SK-N-SH (cell line): Measurements from ENCODE around the gene DROSHA.

Experiments
- CTCF ChIP-seq: fragments of 200-600 bp; sonication (generic); IDR thresholded peaks from 2 replicates; pipeline ENCODE4 v1.6.1; 2017; ENCODE audit warnings: antibody characterized with exemption, mild to moderate bottlenecking, moderate library complexity
- EP300 ChIP-seq, 2 experiments: IDR thresholded peaks; 2 replicates each; pipeline versions ENCODE4 v1.4.0 to v1.6.1; 2012; ENCODE audit warnings: borderline replicate concordance in 1 of 2, low read depth in 1 of 2, low read length in 1 of 2
- JUND ChIP-seq: IDR thresholded peaks from 2 replicates; pipeline ENCODE4 v1.4.0; 2012
- NRF1 ChIP-seq: IDR thresholded peaks from 2 replicates; pipeline ENCODE4 v1.6.1; 2012; ENCODE audit warnings: low read depth, mild to moderate bottlenecking, low read length
- RFX5 ChIP-seq: IDR thresholded peaks from 2 replicates; pipeline ENCODE4 v1.6.1; 2012; ENCODE audit warnings: mild to moderate bottlenecking, improper control_type of control experiment, low read length
- TEAD4 ChIP-seq: IDR thresholded peaks from 2 replicates; pipeline ENCODE4 v1.4.0; 2012; ENCODE audit warnings: mild to moderate bottlenecking, borderline replicate concordance; ENCODE audit not compliant: insufficient read depth
- TF ChIP-seq, protein P1 (sequence below): IDR thresholded peaks from 2 replicates; pipeline ENCODE4 v1.4.0; 2012; ENCODE audit warnings: low read depth
- TF ChIP-seq, protein P2 (sequence below): fragments of 150-350 bp; IDR thresholded peaks from 2 replicates; pipeline ENCODE4 v1.6.1; 2017; ENCODE audit warnings: antibody characterized with exemption, low read length, low read depth, borderline replicate concordance

GRCh38 chr5:31359839-31360238 lies 172.1 kb downstream of the DROSHA start:
- TF ChIP-seq, protein P1, sequence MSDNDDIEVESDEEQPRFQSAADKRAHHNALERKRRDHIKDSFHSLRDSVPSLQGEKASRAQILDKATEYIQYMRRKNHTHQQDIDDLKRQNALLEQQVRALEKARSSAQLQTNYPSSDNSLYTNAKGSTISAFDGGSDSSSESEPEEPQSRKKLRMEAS: no peak
- TF ChIP-seq EP300 (IDR thresholded peaks at IDR 0.05; ENCODE audit: borderline replicate concordance in 1 of 2, low read depth in 1 of 2, low read length in 1 of 2): no peak
- no peak for TF ChIP-seq RFX5
- no peak for TF ChIP-seq CTCF
- no peak for TF ChIP-seq JUND
- TF ChIP-seq, protein P2, sequence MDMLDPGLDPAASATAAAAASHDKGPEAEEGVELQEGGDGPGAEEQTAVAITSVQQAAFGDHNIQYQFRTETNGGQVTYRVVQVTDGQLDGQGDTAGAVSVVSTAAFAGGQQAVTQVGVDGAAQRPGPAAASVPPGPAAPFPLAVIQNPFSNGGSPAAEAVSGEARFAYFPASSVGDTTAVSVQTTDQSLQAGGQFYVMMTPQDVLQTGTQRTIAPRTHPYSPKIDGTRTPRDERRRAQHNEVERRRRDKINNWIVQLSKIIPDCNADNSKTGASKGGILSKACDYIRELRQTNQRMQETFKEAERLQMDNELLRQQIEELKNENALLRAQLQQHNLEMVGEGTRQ: no peak
- TF ChIP-seq NRF1: no peak
- no peak for TF ChIP-seq TEAD4
